B cell (primary cell): ENCODE data around the gene LTB.

Experiments
- CTCF ChIP-seq: fragments of 200-600 bp; IDR thresholded peaks from one replicate; pipeline ENCODE4 v1.8.0; 2022; ENCODE audit warnings: antibody characterized with exemption, mild to moderate bottlenecking
- EZH2 ChIP-seq: IDR thresholded peaks from 2 replicates; pipeline ENCODE4 v1.6.1; 2012; ENCODE audit warnings: borderline replicate concordance, low read depth, mild to moderate bottlenecking, moderate library complexity, low read length; ENCODE audit not compliant: insufficient read depth, poor library complexity, severe bottlenecking

- TF ChIP-seq EZH2 (no peak), CTCF (peak; percentile 7)
These were observed 22.6 kb downstream of the LTB start for GRCh38 chr6:31559606-31559957.
